Measurements from ENCODE around the gene PHOX2A. TPM values are rescaled to one million over a fixed set of nuclear protein-coding genes. Genes with fewer than 3 reads are reported as not detected.

The PHOX2A gene
- total and polyA plus RNA-seq, 2 of the 13 experiments (the other 11 are each of a cell fraction or from before 2014, with no cell fraction given) = not detected

- TF ChIP-seq IRF2 (CRISPR knock-in tag; IDR thresholded peaks at IDR 0.05) (peak; percentile 53; the same call in 1 of the 2 replicates), GABPA (IDR thresholded peaks at IDR 0.05; ENCODE audit: low read depth, low read length) (no peak), GABPA (CRISPR knock-in tag; IDR thresholded peaks at IDR 0.05; ENCODE audit: low read depth) (peak; percentile 71), ARID4A (CRISPR knock-in tag; IDR thresholded peaks at IDR 0.05; ENCODE audit: borderline replicate concordance) (peak; percentile 50; the same call in 1 of the 2 replicates), SETDB1 (CRISPR knock-in tag; IDR thresholded peaks at IDR 0.05; ENCODE audit: borderline replicate concordance) (no peak), ZNF780A (CRISPR knock-in tag; IDR thresholded peaks at IDR 0.05) (no peak), SALL1 (CRISPR knock-in tag; IDR thresholded peaks at IDR 0.05) (peak; percentile 10; the same call in 1 of the 2 replicates), RERE (CRISPR knock-in tag; IDR thresholded peaks at IDR 0.05; ENCODE audit: low read depth) (no peak), RFX5 (IDR thresholded peaks at IDR 0.05; ENCODE audit: low read depth, low read length) (no peak), ZNF572 (CRISPR knock-in tag; IDR thresholded peaks at IDR 0.05) (no peak), MTF2 (CRISPR knock-in tag; IDR thresholded peaks at IDR 0.05; ENCODE audit: borderline replicate concordance) (no peak), HNRNPK (IDR thresholded peaks at IDR 0.05; ENCODE audit: low read depth, low read length, poor library complexity, severe bottlenecking) (no peak), ZNF614 (CRISPR knock-in tag; IDR thresholded peaks at IDR 0.05; ENCODE audit: borderline replicate concordance) (peak; percentile 19; the same call in 1 of the 2 replicates), RNF2 (conservative IDR thresholded peaks at IDR 0.05; ENCODE audit: low read depth) (no peak)
- TF ChIP-seq, protein P1, sequence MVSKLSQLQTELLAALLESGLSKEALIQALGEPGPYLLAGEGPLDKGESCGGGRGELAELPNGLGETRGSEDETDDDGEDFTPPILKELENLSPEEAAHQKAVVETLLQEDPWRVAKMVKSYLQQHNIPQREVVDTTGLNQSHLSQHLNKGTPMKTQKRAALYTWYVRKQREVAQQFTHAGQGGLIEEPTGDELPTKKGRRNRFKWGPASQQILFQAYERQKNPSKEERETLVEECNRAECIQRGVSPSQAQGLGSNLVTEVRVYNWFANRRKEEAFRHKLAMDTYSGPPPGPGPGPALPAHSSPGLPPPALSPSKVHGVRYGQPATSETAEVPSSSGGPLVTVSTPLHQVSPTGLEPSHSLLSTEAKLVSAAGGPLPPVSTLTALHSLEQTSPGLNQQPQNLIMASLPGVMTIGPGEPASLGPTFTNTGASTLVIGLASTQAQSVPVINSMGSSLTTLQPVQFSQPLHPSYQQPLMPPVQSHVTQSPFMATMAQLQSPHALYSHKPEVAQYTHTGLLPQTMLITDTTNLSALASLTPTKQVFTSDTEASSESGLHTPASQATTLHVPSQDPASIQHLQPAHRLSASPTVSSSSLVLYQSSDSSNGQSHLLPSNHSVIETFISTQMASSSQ (IDR thresholded peaks at IDR 0.05; ENCODE audit: low read depth) = no peak
- TF ChIP-seq, protein P1 (CRISPR knock-in tag; IDR thresholded peaks at IDR 0.05; ENCODE audit: borderline replicate concordance) = no peak
Observed at GRCh38 chr11:72222907-72223614, 20.9 kb downstream of the PHOX2A start (continued).
